MM.1S (cell line): Measurements from ENCODE around the gene UGT2A1.

Experiments
- DNase-seq: peaks from one replicate; pipeline ENCODE4 v3.0.0-alpha.2; 2015
- H2AFZ ChIP-seq: fragments of 300-600 bp; sonication (generic); 2 replicates; pipeline ENCODE4 v1.6.0; 2016; ENCODE audit warnings: antibody characterized with exemption, low read length
- H3F3A ChIP-seq: fragments of 300-600 bp; sonication (generic); 2 replicates; pipeline ENCODE4 v1.6.1; 2016; ENCODE audit warnings: mild to moderate bottlenecking, antibody characterized with exemption, low read length, moderate library complexity, mixed read lengths; ENCODE audit not compliant: insufficient read depth
- H3K27ac ChIP-seq: fragments of 300-600 bp; sonication (generic); 2 replicates; pipeline ENCODE4 v1.5.1; 2016; ENCODE audit warnings: mild to moderate bottlenecking, low read length
- H3K27me3 ChIP-seq: fragments of 300-600 bp; sonication (generic); replicated peaks from 2 replicates; pipeline ENCODE4 v1.6.0; 2016; ENCODE audit warnings: low read length; ENCODE audit not compliant: insufficient read depth
- H3K36me3 ChIP-seq: fragments of 300-600 bp; sonication (generic); replicated peaks from 2 replicates; pipeline ENCODE4 v1.6.1; 2016; ENCODE audit warnings: mild to moderate bottlenecking, low read length, mixed read lengths; ENCODE audit not compliant: insufficient read depth
- H3K4me1 ChIP-seq: fragments of 300-600 bp; sonication (generic); 2 replicates; pipeline ENCODE4 v1.6.1; 2016; ENCODE audit warnings: low read length, mixed read lengths
- H3K4me2 ChIP-seq: fragments of 300-600 bp; sonication (generic); 2 replicates; pipeline ENCODE4 v1.6.0; 2016; ENCODE audit warnings: low read depth, low read length
- H3K4me3 ChIP-seq: fragments of 300-600 bp; sonication (generic); 2 replicates; pipeline ENCODE4 v1.5.1; 2016; ENCODE audit warnings: low read length, mixed read lengths
- H3K79me2 ChIP-seq: fragments of 300-600 bp; sonication (generic); 2 replicates; pipeline ENCODE4 v1.6.1; 2016; ENCODE audit warnings: mixed run types, low read length, mixed read lengths
- H3K9ac ChIP-seq: fragments of 300-600 bp; sonication (generic); 2 replicates; pipeline ENCODE4 v1.6.1; 2016; ENCODE audit warnings: low read length, mixed read lengths
- H3K9me2 ChIP-seq: fragments of 300-600 bp; sonication (generic); replicated peaks from 2 replicates; pipeline ENCODE4 v1.6.1; 2016; ENCODE audit warnings: mild to moderate bottlenecking, low read length, mixed read lengths; ENCODE audit not compliant: insufficient read depth
- H3K9me3 ChIP-seq: fragments of 300-600 bp; sonication (generic); replicated peaks from 2 replicates; pipeline ENCODE4 v1.6.1; 2016; ENCODE audit warnings: mild to moderate bottlenecking, low read length, mixed read lengths; ENCODE audit not compliant: insufficient read depth
- H4K20me1 ChIP-seq: fragments of 300-600 bp; sonication (generic); 2 replicates; pipeline ENCODE4 v1.6.1; 2016; ENCODE audit warnings: mild to moderate bottlenecking, low read length, moderate library complexity, mixed read lengths; ENCODE audit not compliant: insufficient read depth
- CTCF ChIP-seq: fragments of 300-600 bp; sonication (generic); IDR thresholded peaks from 2 replicates; pipeline ENCODE4 v1.5.1; 2016; ENCODE audit warnings: antibody characterized with exemption, low read length, mixed read lengths
- EZH2 ChIP-seq: fragments of 300-600 bp; sonication (generic); optimal IDR thresholded peaks from 2 replicates; pipeline ENCODE3; 2017; ENCODE audit warnings: low read depth, mild to moderate bottlenecking, antibody characterized with exemption, low read length, mixed read lengths
- EZH2phosphoT487 ChIP-seq: fragments of 300-600 bp; sonication (generic); IDR thresholded peaks from 2 replicates; pipeline ENCODE4 v1.6.1; 2018; ENCODE audit warnings: antibody characterized with exemption, low read length

Gene UGT2A1

DNA sequence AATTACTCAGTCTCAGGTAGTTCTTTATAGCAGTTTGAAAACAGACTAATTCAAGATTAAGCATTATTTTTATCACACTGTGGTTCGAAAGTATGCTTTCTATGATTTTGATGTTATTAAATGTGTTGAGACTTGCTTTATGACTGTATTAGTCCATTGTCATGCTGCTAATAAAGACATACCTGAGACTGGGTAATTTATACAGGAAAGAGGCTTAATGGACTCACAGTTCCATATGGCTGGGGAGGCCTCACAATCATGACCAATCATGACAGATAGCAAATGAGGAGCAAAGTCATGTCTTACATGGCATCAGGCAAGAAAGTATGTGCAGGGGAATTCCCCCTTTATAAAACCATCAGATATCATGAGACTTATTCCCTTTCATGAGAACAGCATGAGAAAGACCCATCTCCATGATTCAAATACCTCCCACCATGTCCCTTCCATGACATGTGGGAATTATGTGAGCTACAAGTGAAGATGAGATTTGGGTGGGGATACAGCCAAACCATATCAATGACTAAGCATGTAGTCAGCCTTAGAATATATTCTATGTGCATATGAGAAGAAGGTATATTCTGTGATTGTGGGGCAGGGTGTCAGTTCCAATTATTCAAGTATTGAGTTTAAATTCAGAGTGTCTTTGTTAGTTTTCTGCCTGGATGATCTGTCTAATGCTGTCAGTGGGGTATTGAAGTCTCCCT is 44.6 kb upstream of the UGT2A1 start:
- Histone ChIP-seq H2AFZ (no peak overlapping the region), H3K27ac (no peak overlapping the region), H3K9me2 (no peaks in the 10 kb centered on the region), H3K9me3 (no peaks in the 10 kb centered on the region), H3K36me3 (no peaks in the 10 kb centered on the region), H4K20me1 (no peaks in the 10 kb centered on the region), H3K4me3 (no peak overlapping the region), H3K79me2 (no peaks in the 10 kb centered on the region), H3F3A (no peaks in the 10 kb centered on the region; the same call in 1 of the 2 replicates), H3K4me2 (no peak overlapping the region), H3K4me1 (no peaks in the 10 kb centered on the region), H3K27me3 (no peaks in the 10 kb centered on the region), H3K9ac (no peak overlapping the region)
- TF ChIP-seq CTCF (no peak), EZH2phosphoT487 (no peak), EZH2 (no peak)
- no peak for DNase-seq

GRCh38 chr4:69689599-69689998 is 36.6 kb upstream of the UGT2A1 start:
- H3K9me2 ChIP-seq, result no peaks in the 10 kb centered on the region
- H3K4me3 ChIP-seq, result no peak overlapping the region
- no peaks in the 10 kb centered on the region for H3K9me3 ChIP-seq
- H3K79me2 ChIP-seq, result no peaks in the 10 kb centered on the region
- TF ChIP-seq CTCF (peak; percentile 52), EZH2 (no peak)
- H3K27me3 ChIP-seq, result no peaks in the 10 kb centered on the region
- DNase-seq, result peak; percentile 47
- H3K9ac ChIP-seq, result no peak overlapping the region
- H3K4me1 ChIP-seq, result no peaks in the 10 kb centered on the region
- H3K36me3 ChIP-seq, result no peaks in the 10 kb centered on the region
- H3F3A ChIP-seq, result no peaks in the 10 kb centered on the region
- no peak overlapping the region for H2AFZ ChIP-seq
- H3K27ac ChIP-seq, result no peak overlapping the region
- H3K4me2 ChIP-seq, result peak overlapping the region; percentile 24; the same call in 1 of the 2 replicates
- H4K20me1 ChIP-seq, result no peaks in the 10 kb centered on the region

DNA sequence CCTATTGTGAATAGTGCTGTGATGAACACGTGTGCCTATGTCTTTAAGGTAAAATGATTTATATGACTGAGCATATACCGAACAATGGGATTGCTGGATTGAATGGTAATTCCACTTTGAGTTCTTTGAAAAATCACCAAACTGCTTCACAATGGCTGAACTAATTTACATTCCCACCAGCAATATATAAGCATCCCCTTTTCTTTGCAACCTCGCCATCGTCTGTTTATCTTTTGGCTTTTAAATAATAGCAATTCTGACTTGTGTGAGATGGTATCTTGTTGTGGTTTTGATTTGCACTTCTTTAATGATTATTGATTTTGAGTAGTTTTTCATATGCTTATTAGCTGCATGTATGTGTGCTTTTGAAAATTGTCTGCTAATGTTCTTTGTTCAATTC is 31.8 kb upstream of the UGT2A1 start:
- Histone ChIP-seq H3K27me3 (no peaks in the 10 kb centered on the region), H3K27ac (no peak overlapping the region), H3K36me3 (no peaks in the 10 kb centered on the region), H3K9me3 (no peaks in the 10 kb centered on the region), H2AFZ (no peak overlapping the region), H3F3A (no peaks in the 10 kb centered on the region), H3K9me2 (no peaks in the 10 kb centered on the region), H3K4me3 (no peak overlapping the region), H4K20me1 (no peaks in the 10 kb centered on the region), H3K9ac (no peak overlapping the region), H3K4me2 (no peak overlapping the region), H3K79me2 (no peaks in the 10 kb centered on the region), H3K4me1 (no peaks in the 10 kb centered on the region)
- TF ChIP-seq EZH2 (no peak), EZH2phosphoT487 (no peak), CTCF (no peak)
- DNase-seq, result no peak
